Stimulated activated CD4-positive, alpha-beta T cell treated with anti-CD3 and anti-CD28 coated beads, Interleukin-15, amount 100 ng/mL, for 48 hours (primary cell): ENCODE measurements around the gene UNC13A.
A peak's percentile ranks its signal among the peaks of the same experiment; 100 is the strongest.
"Not testable (repeated sequence)": the region's sequence is repeated elsewhere in the genome, so short reads cannot be mapped to it uniquely, and the experiment has no call there.

Experiments
- DNase-seq, 2 donors: peaks; one replicate each; pipeline ENCODE4 v3.0.0-alpha.2; 2020; ENCODE audit warnings: low read depth in 2 of 2

Gene UNC13A

DNA sequence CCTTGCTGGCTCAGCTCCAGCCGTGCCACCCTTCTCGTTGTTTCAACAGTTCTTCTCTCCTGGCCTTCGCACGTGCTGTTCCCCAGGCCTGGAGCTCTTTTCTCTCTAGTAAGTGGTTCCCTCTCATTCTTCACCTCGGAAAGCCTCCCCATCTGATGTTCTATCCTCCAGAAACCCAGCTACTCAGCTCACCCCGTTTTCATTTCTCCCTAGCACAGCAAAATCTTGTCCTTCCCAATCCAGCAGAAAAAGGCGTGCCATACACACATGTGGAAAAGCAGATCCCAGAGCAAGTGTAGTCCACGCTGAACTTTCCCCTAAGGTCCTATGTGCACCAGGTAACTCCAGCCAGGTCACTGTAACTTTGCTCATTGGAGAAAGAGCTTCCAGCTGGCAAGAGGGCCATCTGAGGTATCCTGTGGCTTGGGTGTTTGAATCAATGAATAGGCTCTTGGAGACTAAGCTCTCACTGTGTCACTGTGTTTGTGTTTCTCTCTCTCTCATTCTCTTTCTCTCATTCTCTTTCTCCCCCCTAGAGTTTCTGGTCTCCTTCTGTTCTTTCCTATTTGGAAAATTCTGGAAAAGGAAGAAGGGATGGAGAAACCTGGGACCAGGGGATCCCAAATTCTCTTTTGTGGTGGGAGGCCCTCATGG is 83.7 kb downstream of the UNC13A start:
- DNase-seq = no peak

- DNase-seq = no peak
These were observed 85.2 kb downstream of the UNC13A start for GRCh38 chr19:17602872-17603510.

- no peak for DNase-seq
These were observed 85.9 kb downstream of the UNC13A start for GRCh38 chr19:17602217-17602616.

DNA sequence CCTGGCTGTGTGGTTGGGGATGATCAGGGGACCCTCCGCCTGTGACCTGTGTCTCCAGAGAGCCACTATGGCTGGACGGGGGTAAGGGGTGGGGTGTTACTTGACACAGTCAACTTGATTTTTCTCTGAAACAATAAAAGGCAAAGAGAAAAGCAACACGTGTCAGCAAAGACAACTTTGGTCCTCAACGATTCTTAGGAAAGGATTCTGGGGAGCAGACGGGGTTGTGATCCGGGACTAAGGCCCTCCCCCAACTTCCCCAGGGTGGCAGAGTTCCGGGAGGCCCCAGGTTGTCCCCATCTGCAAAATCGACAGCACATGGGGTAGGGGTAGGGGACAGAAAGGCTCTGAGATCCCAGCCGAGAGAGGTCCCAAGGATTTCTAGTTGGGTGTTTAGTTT is 86.5 kb downstream of the UNC13A start:
- DNase-seq = no peak

- DNase-seq = no peak
These were observed 88.4 kb downstream of the UNC13A start for GRCh38 chr19:17599780-17600179.

DNA sequence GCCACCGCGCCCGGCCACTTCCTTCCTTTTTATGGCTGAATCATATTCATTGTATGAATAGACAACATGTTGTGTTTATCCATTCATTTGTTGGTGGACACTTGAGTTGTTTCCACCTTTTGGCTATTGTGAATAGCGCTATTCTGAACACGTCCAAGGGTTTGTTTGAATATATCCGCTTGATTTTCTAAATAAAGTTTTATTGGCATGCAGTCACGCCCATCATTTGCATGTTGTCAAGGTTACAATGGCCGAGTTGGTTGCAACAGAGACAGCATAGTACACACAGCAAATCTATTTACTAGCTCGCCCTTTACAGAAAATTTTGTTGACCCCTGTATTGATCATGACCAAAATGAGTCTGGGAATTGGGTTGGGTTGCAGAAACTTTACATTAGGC is 89.2 kb downstream of the UNC13A start:
- DNase-seq = no peak

- not testable (repeated sequence) for DNase-seq
These were observed 90.1 kb downstream of the UNC13A start for GRCh38 chr19:17598063-17598462.

DNA sequence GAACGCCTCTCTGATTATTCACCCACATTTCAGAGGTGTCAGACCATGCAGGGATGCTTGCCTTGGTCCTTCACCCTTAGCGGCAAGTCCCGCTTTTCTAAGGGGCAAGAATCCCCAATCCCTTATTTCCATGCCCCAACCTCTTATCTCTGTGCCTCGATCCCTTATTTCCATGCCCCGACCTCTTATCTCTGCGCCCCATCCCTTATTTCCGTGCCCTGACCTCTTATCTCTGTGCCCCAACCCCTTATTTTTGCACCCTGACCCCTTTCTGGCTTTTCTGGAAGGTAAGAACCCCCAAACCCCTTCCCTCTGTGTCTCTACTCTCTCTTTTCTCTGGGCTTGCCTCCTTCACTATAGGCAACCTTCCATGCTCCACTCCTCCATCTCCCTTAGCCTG is 93.9 kb downstream of the UNC13A start:
- DNase-seq = not testable (repeated sequence)

DNA sequence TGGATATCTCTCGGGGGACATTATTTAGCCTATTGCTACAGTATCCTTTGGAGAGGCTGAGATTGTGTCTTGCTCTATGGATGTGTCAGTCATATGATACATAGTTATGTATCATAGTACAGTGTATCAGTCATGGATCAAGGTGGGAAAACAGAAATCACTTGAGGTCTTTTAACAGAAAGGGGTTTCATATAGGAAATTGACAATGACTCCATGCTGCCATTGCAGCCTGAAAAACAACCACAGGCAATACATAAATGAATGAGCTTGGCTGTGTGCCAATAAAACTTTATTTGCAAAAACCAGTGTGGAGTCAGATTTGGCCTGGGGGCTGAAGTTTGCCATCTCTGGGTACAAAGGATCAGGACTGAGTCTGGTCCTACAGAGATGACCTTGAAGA is 97.3 kb downstream of the UNC13A start:
- DNase-seq = no peak

GRCh38 chr19:17585395-17585794 is 102.8 kb downstream of the UNC13A start:
- not testable (repeated sequence) for DNase-seq

DNA sequence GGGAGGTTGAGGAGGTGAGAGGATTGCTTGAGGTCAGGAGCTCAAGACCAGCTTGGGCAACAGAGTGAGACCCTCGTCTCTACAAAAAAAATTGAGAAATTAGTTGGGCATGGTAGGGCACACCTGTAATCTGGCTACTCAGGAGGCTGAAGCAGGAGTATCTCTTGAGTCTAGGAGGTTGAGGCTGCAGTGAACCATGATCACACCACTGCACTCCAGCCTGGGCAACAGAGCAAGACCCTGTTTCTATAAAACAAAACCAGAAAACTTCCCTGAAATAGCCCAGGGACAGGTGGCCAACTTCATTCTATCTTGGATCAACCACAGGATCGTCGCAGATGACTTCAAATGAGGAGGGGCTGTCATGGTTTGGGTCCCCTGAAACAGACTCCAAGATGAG is 104.0 kb downstream of the UNC13A start:
- no peak for DNase-seq

GRCh38 chr19:17582613-17583012 is 105.5 kb downstream of the UNC13A start:
- DNase-seq = no peak

GRCh38 chr19:17581211-17581874 is 106.8 kb downstream of the UNC13A start:
- no peak for DNase-seq

DNA sequence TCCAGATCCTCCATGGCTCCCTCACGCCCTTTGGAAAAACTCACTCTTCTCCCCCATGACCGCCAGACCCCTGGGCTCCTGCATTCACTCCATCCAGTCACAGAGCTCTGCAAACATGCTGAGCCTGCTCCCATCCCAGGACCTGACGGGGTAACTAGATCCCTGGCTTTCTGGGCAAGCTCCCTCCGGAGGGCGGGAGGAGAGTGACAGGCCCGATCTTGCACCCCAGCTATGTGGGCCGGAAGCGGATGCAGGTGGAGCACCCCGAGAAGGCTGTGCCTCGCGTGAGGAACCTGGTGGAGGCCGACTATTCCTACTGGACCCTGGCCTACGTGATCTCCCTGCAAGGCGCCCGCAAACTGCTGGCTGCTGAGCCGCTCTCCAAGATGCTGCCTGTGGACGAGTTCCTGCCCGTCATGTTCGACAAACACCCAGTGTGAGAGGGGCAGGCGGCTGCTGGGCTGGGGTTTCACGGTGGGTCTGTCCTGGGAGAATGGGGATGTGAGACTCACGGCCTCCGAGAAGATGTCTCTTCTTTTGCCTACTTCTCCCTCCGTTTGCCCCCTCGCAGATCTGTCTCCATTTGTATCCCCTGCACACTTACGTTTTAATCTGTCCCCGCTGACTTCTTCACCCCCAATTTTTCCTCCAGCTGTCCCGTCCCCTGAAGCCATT is 107.5 kb downstream of the UNC13A start:
- DNase-seq = no peak

- DNase-seq = no peak
These were observed 108.4 kb downstream of the UNC13A start for GRCh38 chr19:17579661-17580244.

GRCh38 chr19:17577457-17578097 is 110.6 kb downstream of the UNC13A start:
- no peak for DNase-seq

DNA sequence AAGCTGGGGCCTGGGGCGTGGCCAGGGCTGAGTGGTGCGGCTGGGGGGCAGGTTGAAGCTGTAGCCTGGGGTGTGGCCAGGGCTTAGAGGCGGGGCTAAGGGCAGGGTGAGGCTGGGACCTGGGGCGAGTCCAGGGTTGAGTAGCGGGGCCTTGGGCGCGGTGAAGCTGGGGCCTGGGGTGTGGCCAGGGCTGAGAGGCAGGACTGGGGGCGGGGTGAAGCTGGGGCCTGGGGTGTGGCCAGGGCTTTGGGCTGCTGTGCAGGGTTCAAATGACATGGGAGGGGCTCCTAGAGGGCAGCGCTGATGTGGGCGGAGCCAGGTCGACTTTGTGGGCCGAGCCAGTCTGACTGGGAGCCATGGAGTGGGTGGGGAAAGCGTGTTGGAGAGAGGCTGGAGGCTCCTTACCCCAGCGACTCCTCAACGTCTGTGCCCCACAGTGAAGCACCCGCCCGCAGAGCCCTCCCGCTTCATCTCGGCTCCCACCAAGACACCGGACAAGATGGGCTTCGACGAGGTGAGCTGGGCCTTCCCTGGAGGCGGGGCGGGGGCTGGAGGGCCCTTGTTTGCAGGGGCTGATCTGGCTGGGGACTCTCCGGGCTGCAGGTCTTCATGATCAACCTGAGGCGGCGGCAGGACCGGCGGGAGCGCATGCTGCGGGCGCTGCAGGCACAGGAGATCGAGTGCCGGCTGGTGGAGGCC is 111.2 kb downstream of the UNC13A start:
- DNase-seq = peak in 1 of 2 donors; percentile 39

DNA sequence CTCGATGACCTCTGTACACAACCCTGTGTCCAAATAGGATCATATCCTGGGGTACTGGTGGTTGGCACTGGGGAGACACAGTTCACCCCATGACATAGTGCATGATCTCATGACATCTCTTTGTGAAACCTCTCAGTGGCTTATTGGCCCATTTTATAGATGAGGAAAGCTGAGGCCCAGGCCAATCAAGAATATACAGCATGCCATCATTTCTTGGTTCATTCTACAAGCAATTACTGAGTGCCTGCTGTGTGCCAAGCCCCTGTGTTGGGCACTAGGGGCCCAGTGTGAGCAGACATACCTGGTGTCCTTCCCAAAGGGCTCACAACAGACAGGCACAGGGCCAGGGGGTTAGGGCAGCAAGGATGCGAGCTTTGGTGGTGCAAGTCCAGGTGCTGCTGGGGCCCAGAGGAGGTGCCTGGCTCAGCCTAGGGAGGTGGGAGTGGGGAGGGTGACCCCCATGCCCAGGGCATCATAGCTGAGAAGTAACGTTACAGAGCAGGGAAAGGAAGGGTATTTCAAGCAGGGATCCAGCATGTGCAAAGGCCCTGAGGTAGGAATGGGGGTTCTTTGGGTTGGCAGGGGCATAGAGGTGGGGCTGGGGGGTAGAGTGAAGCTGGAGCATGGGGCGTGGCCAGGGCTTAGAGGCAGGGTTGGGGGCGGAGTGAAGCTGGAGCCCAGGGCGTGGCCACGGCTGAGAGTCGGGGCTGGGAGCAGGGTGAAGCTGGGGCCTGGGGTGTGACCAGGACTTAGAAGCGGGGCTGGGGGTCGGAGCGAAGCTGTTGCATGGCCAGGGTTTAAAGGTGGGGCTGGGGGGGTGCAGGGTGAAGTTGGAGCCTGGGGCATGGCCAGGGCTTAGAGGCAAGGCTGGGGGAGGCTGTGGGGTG is 112.0 kb downstream of the UNC13A start:
- DNase-seq = no peak

DNA sequence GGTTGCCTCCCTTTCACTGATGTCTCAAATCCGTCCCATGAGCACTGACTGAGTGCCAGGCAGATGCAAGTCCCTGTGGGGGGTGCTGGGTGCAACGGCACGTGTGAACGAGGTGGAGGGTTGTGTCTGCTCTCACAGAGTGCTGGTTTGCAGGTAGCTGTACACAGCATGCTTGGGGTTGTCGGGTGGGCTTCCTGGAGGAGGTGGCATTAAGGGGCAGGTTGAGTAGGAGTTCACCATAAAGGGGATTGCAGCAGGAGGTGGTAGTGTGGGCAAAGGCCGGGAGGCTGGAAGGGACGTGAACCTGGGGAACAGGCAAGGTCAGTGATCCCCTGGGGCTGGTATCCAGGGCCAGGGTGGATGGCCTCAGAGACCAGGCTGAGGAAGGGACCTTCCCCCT is 115.5 kb downstream of the UNC13A start:
- DNase-seq = no peak

DNA sequence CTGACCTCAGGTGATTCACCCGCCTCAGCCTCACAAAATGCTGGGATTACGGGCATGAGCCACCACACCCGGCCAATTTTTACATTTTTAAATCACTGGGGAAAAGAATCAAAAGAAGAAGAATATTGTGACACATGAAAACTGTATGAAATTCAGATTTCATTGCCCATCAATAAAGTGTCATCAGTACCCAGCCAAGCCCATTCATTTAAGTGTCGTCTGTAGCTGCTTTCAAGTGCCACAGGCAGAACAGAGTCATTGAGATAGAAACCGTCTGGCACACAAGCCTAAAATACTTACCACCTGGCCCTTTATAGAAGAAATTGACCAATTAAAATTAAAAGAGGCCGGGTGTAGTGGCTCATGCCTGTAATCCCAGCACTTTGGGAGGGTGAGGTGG is 117.4 kb downstream of the UNC13A start:
- DNase-seq = no peak
